Embryonic facial prominence (tissue), 1 donor: ENCODE results near the gene TYW1B.
"Not testable (repeated sequence)": the region's sequence is repeated elsewhere in the genome, so short reads cannot be mapped to it uniquely, and the experiment has no call there.

Source experiments
- DNase-seq: peaks from one replicate; pipeline ENCODE4 v3.0.0-alpha.2; 2016; ENCODE audit errors: extremely low spot score

The TYW1B gene

GRCh38 chr7:72626428-72627011 is 201.5 kb downstream of the TYW1B start:
- DNase-seq: not testable (repeated sequence)

DNA sequence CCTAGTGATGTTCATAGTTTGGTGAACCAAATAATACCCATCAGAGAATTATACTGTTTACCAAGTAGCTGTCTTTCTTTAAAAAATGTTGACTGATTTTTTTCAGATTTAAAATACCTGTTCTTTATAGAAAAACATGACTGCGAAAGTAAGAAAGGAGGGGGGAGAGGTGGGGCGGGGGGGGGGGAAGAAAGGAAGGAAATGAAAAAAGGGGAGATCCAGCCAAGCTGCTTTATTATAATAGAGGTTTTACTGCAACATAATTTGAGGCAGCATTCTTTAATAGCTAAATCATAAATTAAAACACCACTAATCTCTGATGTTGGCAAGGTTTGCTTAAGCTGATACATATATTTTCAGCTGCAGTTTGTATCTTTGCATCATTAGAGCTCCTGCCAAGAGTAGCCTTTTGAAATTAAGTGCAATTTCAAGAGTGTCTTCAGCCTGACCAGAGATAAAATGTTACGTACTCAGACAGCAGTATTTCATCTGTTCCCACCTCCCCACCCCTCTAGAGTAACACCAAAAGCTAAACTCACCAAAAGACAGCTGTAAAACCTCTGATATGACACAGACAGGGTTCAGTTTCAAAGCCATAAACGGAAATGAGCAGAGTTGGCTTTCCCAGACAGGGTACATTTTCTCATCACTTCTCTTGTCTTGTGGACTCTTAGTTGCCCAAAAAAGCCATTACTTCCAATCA is 202.1 kb downstream of the TYW1B start:
- not testable (repeated sequence) for DNase-seq

GRCh38 chr7:72622532-72622931 is 205.5 kb downstream of the TYW1B start:
- DNase-seq: no peak

DNA sequence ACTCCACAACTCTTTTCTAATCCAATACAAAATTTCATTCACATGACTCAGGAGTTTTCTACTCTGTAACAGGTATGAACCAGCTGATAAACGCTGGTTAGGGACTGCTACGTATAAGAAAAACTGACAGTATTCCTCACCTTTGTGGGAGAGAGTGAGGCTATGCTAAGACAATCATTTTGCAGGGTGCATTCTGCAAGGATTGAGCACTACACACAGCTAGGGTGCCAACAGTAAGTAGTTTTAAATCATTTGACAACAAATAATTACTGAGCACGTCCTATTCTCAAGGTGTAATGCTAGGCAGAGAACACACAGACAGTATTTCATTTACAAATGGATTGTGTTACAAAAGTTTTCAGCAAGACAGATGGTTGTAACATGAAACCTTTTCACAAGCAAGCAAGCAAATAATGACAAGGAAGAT is 206.2 kb downstream of the TYW1B start:
- DNase-seq: not testable (repeated sequence)

GRCh38 chr7:72620923-72621322 is 207.1 kb downstream of the TYW1B start:
- not testable (repeated sequence) for DNase-seq

- not testable (repeated sequence) for DNase-seq
Measured at GRCh38 chr7:72618435-72619180, 209.4 kb downstream of the TYW1B start.

- not testable (repeated sequence) for DNase-seq
Measured at GRCh38 chr7:72609761-72610160, 218.2 kb downstream of the TYW1B start.

DNA sequence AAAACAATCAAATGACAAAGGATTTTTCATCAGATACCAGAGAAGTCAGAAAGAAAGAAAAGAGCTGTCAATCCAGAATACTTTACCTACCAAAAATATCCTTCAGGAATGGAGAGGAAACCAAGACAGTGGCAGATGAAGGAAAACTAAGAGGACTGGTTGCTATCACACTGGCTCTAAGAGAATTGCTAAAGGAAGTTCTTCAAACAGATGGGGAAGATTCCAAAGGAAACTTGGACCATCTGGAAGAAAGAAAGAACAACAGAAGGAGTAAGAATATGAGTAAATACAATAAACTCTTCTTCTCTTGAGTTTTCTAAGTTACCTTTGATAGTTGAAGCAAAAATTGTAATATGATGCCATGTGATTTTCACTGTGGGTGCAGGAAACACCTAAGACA is 220.0 kb downstream of the TYW1B start:
- DNase-seq: not testable (repeated sequence)

DNA sequence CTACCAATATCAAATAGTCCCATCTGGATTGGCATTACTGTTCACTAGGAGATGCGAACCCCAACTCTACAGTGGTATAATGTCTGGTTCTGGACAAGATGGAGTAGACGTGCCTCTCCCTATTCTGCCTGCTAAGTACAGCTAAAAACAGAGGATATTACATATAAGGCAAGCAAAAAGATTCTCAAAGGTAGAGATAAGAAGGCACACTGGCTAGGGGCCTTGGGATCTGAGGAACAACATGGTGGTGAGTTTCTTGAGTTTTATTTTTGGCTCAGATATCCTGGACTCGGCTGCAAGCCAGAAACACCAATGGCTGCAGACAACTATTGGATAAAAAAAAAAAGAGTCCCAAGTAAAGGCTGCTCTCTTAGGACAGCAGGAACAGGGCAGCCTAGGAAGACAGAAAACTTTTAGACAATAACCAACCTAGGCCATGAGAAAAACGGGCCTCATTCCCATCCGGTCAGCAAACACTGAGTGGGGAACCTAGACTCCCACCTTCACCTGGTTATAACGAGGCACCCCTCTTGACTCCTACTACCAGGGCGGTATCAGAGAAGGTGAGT is 222.1 kb downstream of the TYW1B start:
- DNase-seq: not testable (repeated sequence)

GRCh38 chr7:72604771-72605611 is 223.0 kb downstream of the TYW1B start:
- DNase-seq: not testable (repeated sequence)

GRCh38 chr7:72603476-72603875 is 224.5 kb downstream of the TYW1B start:
- not testable (repeated sequence) for DNase-seq

GRCh38 chr7:72603073-72603472 is 224.9 kb downstream of the TYW1B start:
- no peak for DNase-seq

- not testable (repeated sequence) for DNase-seq
Measured at GRCh38 chr7:72601683-72602082, 226.3 kb downstream of the TYW1B start.

GRCh38 chr7:72590023-72590422 is 238.0 kb downstream of the TYW1B start:
- not testable (repeated sequence) for DNase-seq

GRCh38 chr7:72587267-72587666 is 240.7 kb downstream of the TYW1B start:
- DNase-seq: not testable (repeated sequence)

DNA sequence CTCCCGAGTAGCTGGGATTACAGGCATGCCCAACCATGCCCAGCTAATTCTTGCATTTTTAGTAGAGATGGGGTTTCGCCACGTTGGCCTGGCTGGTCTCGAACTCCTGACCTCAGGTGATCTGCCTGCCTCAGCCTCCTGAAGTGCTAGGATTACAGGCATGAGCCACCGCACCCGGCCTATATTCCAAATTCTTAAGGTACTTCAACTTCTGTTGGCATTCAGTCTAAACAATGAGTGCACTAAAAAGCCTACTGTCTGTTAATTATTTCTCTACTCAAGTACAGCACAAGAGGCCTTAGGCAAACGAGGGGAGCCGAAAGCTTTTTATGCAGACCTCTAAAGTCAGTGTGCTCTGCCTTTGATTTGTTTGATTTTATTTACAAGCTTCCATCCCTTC is 243.4 kb downstream of the TYW1B start:
- not testable (repeated sequence) for DNase-seq

- DNase-seq: not testable (repeated sequence)
Measured at GRCh38 chr7:72583620-72584361, 244.2 kb downstream of the TYW1B start.

DNA sequence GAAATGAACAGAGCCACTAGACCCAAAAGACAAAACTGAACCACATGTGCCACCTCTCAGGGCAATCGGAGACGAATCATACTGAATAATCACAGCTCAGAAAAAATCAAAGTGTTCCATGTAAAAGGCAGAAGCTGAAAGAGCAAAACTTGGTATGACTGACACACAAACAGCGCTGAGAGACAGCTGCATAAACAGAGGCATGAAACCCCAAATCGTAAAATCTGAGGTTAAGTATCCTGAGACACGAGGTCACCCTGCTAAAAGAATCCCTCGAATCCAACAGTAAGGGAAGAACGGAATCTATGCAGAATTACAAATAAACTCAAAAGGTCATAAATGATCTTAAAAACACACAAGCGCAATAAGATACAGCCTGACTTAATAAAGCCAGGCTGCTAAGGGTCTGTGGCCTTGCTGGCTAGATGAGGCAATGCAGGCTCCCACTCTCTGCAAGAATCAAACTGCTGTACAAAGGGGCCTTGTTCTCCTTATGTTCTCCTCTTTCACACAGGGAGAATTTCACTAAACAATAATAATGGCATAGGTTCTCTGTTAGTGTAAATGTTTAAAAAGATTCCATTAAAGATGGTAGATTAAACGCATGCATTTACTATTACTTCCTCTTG is 247.7 kb downstream of the TYW1B start:
- not testable (repeated sequence) for DNase-seq

DNA sequence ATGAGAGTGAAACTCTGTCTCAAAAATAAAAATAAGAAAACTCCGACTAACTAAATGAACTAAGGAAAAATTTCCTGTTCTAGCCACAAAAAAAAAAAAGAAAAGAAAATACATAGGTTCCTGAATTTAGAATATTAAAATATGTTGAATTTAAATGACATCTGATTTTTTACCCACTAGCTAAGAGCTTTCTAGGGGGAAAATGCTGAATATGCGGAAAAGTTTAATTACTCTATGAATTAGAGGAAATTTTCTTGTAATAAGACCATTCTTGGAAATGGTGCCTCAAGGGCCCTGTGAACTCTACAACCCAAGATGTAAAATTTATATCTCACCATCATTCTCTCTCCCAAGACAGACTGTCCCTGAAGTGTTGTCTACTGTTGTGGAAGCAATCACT is 250.9 kb downstream of the TYW1B start:
- no peak for DNase-seq

DNA sequence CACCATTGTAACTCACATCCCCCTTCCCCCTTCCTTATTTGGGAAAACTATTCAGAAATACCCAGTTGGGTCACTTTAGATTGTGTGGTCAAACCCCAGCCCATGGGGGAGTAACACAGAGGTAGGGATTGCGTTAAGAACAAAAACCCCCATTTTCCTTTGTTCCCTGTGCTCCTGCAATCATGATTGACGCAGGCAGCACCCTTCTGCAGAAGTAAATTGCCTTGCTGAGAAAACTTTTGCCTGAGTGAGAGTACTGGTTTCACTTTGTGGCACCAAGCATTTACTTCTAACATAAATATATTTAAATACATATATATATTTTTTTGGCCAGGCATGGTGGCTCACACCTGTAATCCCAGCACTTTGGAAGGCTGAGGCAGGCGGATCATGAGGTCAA is 266.0 kb downstream of the TYW1B start:
- not testable (repeated sequence) for DNase-seq
